GM18508 (cell line): ENCODE data around the gene JOSD2.

Experiments
- ATAC-seq: cut with Tn5 transposase; IDR thresholded peaks from one replicate; pipeline ENCODE4 v1.9.1; 2021; ENCODE audit warnings: moderate number of reproducible peaks; ENCODE audit not compliant: insufficient read depth, unreplicated experiment

The JOSD2 gene

GRCh38 chr19:50496189-50497021 lies 14.6 kb downstream of the JOSD2 start:
- ATAC-seq: no peak

- ATAC-seq: no peak
These were observed 15.9 kb downstream of the JOSD2 start for GRCh38 chr19:50495020-50495531.

GRCh38 chr19:50494186-50495019 lies 16.6 kb downstream of the JOSD2 start:
- ATAC-seq: no peak

GRCh38 chr19:50493171-50493570 lies 17.8 kb downstream of the JOSD2 start:
- ATAC-seq: no peak

- no peak for ATAC-seq
These were observed 18.5 kb downstream of the JOSD2 start for GRCh38 chr19:50492303-50493052.

- ATAC-seq: no peak
These were observed 20.0 kb downstream of the JOSD2 start for GRCh38 chr19:50490991-50491472.

- ATAC-seq: no peak
These were observed 20.6 kb downstream of the JOSD2 start for GRCh38 chr19:50490411-50490811.

- ATAC-seq: no peak
These were observed 21.5 kb downstream of the JOSD2 start for GRCh38 chr19:50489461-50490011.

- no peak for ATAC-seq
These were observed 22.4 kb downstream of the JOSD2 start for GRCh38 chr19:50488389-50489194.

GRCh38 chr19:50486823-50487515 lies 24.0 kb downstream of the JOSD2 start:
- no peak for ATAC-seq

- no peak for ATAC-seq
These were observed 25.6 kb downstream of the JOSD2 start for GRCh38 chr19:50485284-50485955.

- no peak for ATAC-seq
These were observed 28.1 kb downstream of the JOSD2 start for GRCh38 chr19:50482916-50483315.

GRCh38 chr19:50482271-50482855 lies 28.6 kb downstream of the JOSD2 start:
- no peak for ATAC-seq

GRCh38 chr19:50481351-50482149 lies 29.4 kb downstream of the JOSD2 start:
- ATAC-seq: no peak

- ATAC-seq: no peak
These were observed 30.5 kb downstream of the JOSD2 start for GRCh38 chr19:50480281-50481111.

- ATAC-seq: no peak
These were observed 31.2 kb downstream of the JOSD2 start for GRCh38 chr19:50479761-50480251.
